HG02623 (cell line): ENCODE results near the gene CBX7.
A peak's percentile ranks its signal among the peaks of the same experiment; 100 is the strongest.

Source experiments
- ATAC-seq: cut with Tn5 transposase; IDR thresholded peaks from one replicate; pipeline ENCODE4 v1.9.1; 2021; ENCODE audit warnings: moderate library complexity; ENCODE audit not compliant: unreplicated experiment

CBX7 gene

GRCh38 chr22:39152511-39153219 lies at the start of gene CBX7:
Gene CBX7, minus strand, starts transcription at chr22:39152680. Its CDS starts 236 bp downstream, at chr22:39152444.
- ATAC-seq: peak; percentile 78

- ATAC-seq: no peak
Measured at GRCh38 chr22:39197578-39197977, 45.1 kb upstream of the CBX7 start.

- no peak for ATAC-seq
Measured at GRCh38 chr22:39194098-39194497, 41.6 kb upstream of the CBX7 start.

- ATAC-seq: no peak
Measured at GRCh38 chr22:39188809-39189208, 36.3 kb upstream of the CBX7 start.

- no peak for ATAC-seq
Measured at GRCh38 chr22:39185601-39186012, 33.1 kb upstream of the CBX7 start.

- no peak for ATAC-seq
Measured at GRCh38 chr22:39184586-39185577, 32.4 kb upstream of the CBX7 start.

- no peak for ATAC-seq
Measured at GRCh38 chr22:39183991-39184585, 31.6 kb upstream of the CBX7 start.

GRCh38 chr22:39182478-39183030 lies 30.1 kb upstream of the CBX7 start:
- no peak for ATAC-seq

GRCh38 chr22:39181778-39182177 lies 29.3 kb upstream of the CBX7 start:
- no peak for ATAC-seq

- no peak for ATAC-seq
Measured at GRCh38 chr22:39181356-39181755, 28.9 kb upstream of the CBX7 start.

GRCh38 chr22:39179841-39180335 lies 27.4 kb upstream of the CBX7 start:
- no peak for ATAC-seq

- no peak for ATAC-seq
Measured at GRCh38 chr22:39179401-39179827, 26.9 kb upstream of the CBX7 start.

GRCh38 chr22:39178206-39179111 lies 26.0 kb upstream of the CBX7 start:
- no peak for ATAC-seq

GRCh38 chr22:39177791-39178190 lies 25.3 kb upstream of the CBX7 start:
- no peak for ATAC-seq

GRCh38 chr22:39177456-39177775 lies 24.9 kb upstream of the CBX7 start:
- no peak for ATAC-seq

- no peak for ATAC-seq
Measured at GRCh38 chr22:39176714-39177455, 24.4 kb upstream of the CBX7 start.

GRCh38 chr22:39176143-39176713 lies 23.7 kb upstream of the CBX7 start:
- no peak for ATAC-seq

GRCh38 chr22:39175353-39176142 lies 23.1 kb upstream of the CBX7 start:
- ATAC-seq: no peak
